Measurements from ENCODE around the gene CCDC90B. TPM values are rescaled to one million over a fixed set of nuclear protein-coding genes. Genes with fewer than 3 reads are reported as not detected.
"Not testable (repeated sequence)": the region's sequence is repeated elsewhere in the genome, so short reads cannot be mapped to it uniquely, and the experiment has no call there.

Gene CCDC90B
- total RNA-seq, 1 experiment from 2014 or later: 51.2 TPM

- no peak overlapping the region for H3K27ac ChIP-seq (ENCODE audit: low read depth, low read length, poor library complexity, severe bottlenecking)
- no peaks in the 10 kb centered on the region for H3K9me3 ChIP-seq (ENCODE audit: low read depth, low read length, poor library complexity, severe bottlenecking)
- ChIA-PET CTCF (no interaction called here), POLR2A (ENCODE audit: low non-redundant PET) (no interaction called here)
- BruUV-seq (replicated peaks): no TSS peak
- H3K36me3 ChIP-seq (ENCODE audit: insufficient read depth, low read length, poor library complexity, severe bottlenecking): no peaks in the 10 kb centered on the region
- no peaks in the 10 kb centered on the region for H3K27me3 ChIP-seq (replicated peaks; ENCODE audit: insufficient read depth, low read depth, low read length, poor library complexity)
- DNase-seq (ENCODE audit: low spot score): no peak
- H3K4me1 ChIP-seq (ENCODE audit: insufficient read depth, low read length, poor library complexity, severe bottlenecking): no peaks in the 10 kb centered on the region
- no peak overlapping the region for H3K4me3 ChIP-seq (ENCODE audit: low read depth, low read length, poor library complexity, severe bottlenecking)
- intact Hi-C loops (cut with micrococcal nuclease; ENCODE audit: unreplicated experiment): loop anchor here (5.0 kb wide), 1 partner anchor 141 kb away; no protein-coding TSS in a partner anchor
- TF ChIP-seq EZH2 (IDR thresholded peaks at IDR 0.05; ENCODE audit: borderline replicate concordance, low read depth, low read length, poor library complexity, severe bottlenecking): no peak
- no peak for TF ChIP-seq CTCF (conservative IDR thresholded peaks at IDR 0.05; ENCODE audit: low read depth, low read length)
These were observed 25.5 kb upstream of the CCDC90B start for GRCh38 chr11:83311701-83312100.

GRCh38 chr11:83310718-83311117 is 24.6 kb upstream of the CCDC90B start:
- H3K27ac ChIP-seq (ENCODE audit: low read depth, low read length, poor library complexity, severe bottlenecking): no peak overlapping the region
- CTCF ChIA-PET: interaction anchor here (1.5 kb wide), 1 partner anchor 18 kb away, joined by 4 read pairs; no protein-coding TSS in a partner anchor
- H3K4me3 ChIP-seq (ENCODE audit: low read depth, low read length, poor library complexity, severe bottlenecking): no peak overlapping the region
- no peaks in the 10 kb centered on the region for H3K27me3 ChIP-seq (replicated peaks; ENCODE audit: insufficient read depth, low read depth, low read length, poor library complexity)
- POLR2A ChIA-PET (ENCODE audit: low non-redundant PET): no interaction called here
- no TSS peak for BruUV-seq (replicated peaks)
- H3K36me3 ChIP-seq (ENCODE audit: insufficient read depth, low read length, poor library complexity, severe bottlenecking): no peaks in the 10 kb centered on the region
- peaks cover 7% of the 10 kb centered on the region for H3K4me1 ChIP-seq (ENCODE audit: insufficient read depth, low read length, poor library complexity, severe bottlenecking)
- H3K9me3 ChIP-seq (ENCODE audit: low read depth, low read length, poor library complexity, severe bottlenecking): no peaks in the 10 kb centered on the region
- TF ChIP-seq CTCF (conservative IDR thresholded peaks at IDR 0.05; ENCODE audit: low read depth, low read length): 0 out of 2 replicates have a peak, but pooled peaks have one; percentile 24
- TF ChIP-seq EZH2 (IDR thresholded peaks at IDR 0.05; ENCODE audit: borderline replicate concordance, low read depth, low read length, poor library complexity, severe bottlenecking): no peak
- intact Hi-C loops (cut with micrococcal nuclease; ENCODE audit: unreplicated experiment): loop anchor here (5.0 kb wide), 1 partner anchor 142 kb away; no protein-coding TSS in a partner anchor
- DNase-seq (ENCODE audit: low spot score): peak; percentile 26

GRCh38 chr11:83308536-83308935 is 22.4 kb upstream of the CCDC90B start:
- H3K9me3 ChIP-seq (ENCODE audit: low read depth, low read length, poor library complexity, severe bottlenecking); CTCF ChIA-PET; H3K4me1 ChIP-seq (ENCODE audit: insufficient read depth, low read length, poor library complexity, severe bottlenecking); intact Hi-C loops (cut with micrococcal nuclease; ENCODE audit: unreplicated experiment); H3K4me3 ChIP-seq (ENCODE audit: low read depth, low read length, poor library complexity, severe bottlenecking); DNase-seq (ENCODE audit: low spot score); H3K27ac ChIP-seq (ENCODE audit: low read depth, low read length, poor library complexity, severe bottlenecking); BruUV-seq (replicated peaks); POLR2A ChIA-PET (ENCODE audit: low non-redundant PET); H3K27me3 ChIP-seq (replicated peaks; ENCODE audit: insufficient read depth, low read depth, low read length, poor library complexity); H3K36me3 ChIP-seq (ENCODE audit: insufficient read depth, low read length, poor library complexity, severe bottlenecking): not testable (repeated sequence)
